ENCODE measurements around the gene PTOV1. TPM values are rescaled to one million over a fixed set of nuclear protein-coding genes. Genes with fewer than 3 reads are reported as not detected.
A peak's percentile ranks its signal among the peaks of the same experiment; 100 is the strongest.

PTOV1 gene
- total and polyA plus RNA-seq, 2 donors (not counting 1 experiment from before 2014, with no cell fraction given) = 144 to 230 TPM

GRCh38 chr19:49848938-49849337 lies 2.0 kb upstream of the PTOV1 start:
- TF ChIP-seq, protein P1, sequence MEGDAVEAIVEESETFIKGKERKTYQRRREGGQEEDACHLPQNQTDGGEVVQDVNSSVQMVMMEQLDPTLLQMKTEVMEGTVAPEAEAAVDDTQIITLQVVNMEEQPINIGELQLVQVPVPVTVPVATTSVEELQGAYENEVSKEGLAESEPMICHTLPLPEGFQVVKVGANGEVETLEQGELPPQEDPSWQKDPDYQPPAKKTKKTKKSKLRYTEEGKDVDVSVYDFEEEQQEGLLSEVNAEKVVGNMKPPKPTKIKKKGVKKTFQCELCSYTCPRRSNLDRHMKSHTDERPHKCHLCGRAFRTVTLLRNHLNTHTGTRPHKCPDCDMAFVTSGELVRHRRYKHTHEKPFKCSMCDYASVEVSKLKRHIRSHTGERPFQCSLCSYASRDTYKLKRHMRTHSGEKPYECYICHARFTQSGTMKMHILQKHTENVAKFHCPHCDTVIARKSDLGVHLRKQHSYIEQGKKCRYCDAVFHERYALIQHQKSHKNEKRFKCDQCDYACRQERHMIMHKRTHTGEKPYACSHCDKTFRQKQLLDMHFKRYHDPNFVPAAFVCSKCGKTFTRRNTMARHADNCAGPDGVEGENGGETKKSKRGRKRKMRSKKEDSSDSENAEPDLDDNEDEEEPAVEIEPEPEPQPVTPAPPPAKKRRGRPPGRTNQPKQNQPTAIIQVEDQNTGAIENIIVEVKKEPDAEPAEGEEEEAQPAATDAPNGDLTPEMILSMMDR (IDR thresholded peaks at IDR 0.05) = no peak
- TF ChIP-seq EZH2 (IDR thresholded peaks at IDR 0.05; ENCODE audit: borderline replicate concordance, insufficient read depth, low read depth, low read length, poor library complexity, severe bottlenecking) = no peak
- Mint-ChIP-seq H3K4me1 (peaks cover 63% of the 10 kb centered on the region), H3K9me3 (ENCODE audit: insufficient read depth) (no peaks in the 10 kb centered on the region), H3K27ac (peak overlapping the region; percentile 67), H3K27me3 (no peaks in the 10 kb centered on the region), H3K4me3 (peak overlapping the region; percentile 79)
- peaks cover 47 to 64% of the 10 kb centered on the region in 2 donors for H3K4me1 ChIP-seq (ENCODE audit: control insufficient read depth in 2 of 2, insufficient read depth in 2 of 2, low read length in 2 of 2)
- no peak for ATAC-seq (ENCODE audit: low read depth)
- 80% methylated on average over 1 of the region's 3 CpGs for WGBS (ENCODE audit: insufficient coverage)
- H3K27ac ChIP-seq (ENCODE audit: low read length in 2 of 2) = no peak overlapping the region
- no peak overlapping the region for H3K9ac ChIP-seq (ENCODE audit: low read length)
- CTCF ChIA-PET = interaction anchor here (0.8 to 1.3 kb wide), 2 partner anchors 89 to 170 kb away, joined by 3 read pairs; no protein-coding TSS in a partner anchor
- H3K4me2 ChIP-seq (replicated peaks; ENCODE audit: low read depth, low read length, poor library complexity, severe bottlenecking) = no peak overlapping the region
- H3K79me2 ChIP-seq (ENCODE audit: control insufficient read depth, insufficient read depth, low read length) = peaks cover 33% of the 10 kb centered on the region
- no peak overlapping the region for H3K4me3 ChIP-seq (ENCODE audit: control extremely low read depth in 1 of 5, extremely low read depth in 1 of 5, insufficient read depth in 1 of 5, low read depth in 2 of 5, low read length in 4 of 5)
- H3K36me3 ChIP-seq (replicated peaks in 1 of 2; ENCODE audit: control extremely low read depth in 1 of 2, control insufficient read depth in 1 of 2, extremely low read depth in 1 of 2, insufficient read depth in 2 of 2, low read length in 1 of 2) = no peaks in the 10 kb centered on the region
- POLR2A ChIA-PET = interaction anchor here (1.3 to 4.8 kb wide), 2 partner anchors 28 to 36 kb away, joined by 6 to 23 read pairs; partner anchors contain the start of genes AKT1S1, FUZ and TBC1D17
- no peak for DNase-seq
- no peaks in the 10 kb centered on the region for H3K27me3 ChIP-seq (replicated peaks in 1 of 4; ENCODE audit: control extremely low read depth in 1 of 4, control insufficient read depth in 3 of 4, insufficient read depth in 4 of 4, low read length in 3 of 4)
- H2AFZ ChIP-seq (ENCODE audit: insufficient read depth, low read depth, low read length, poor library complexity, severe bottlenecking) = no peak overlapping the region
- H3K9me3 ChIP-seq (ENCODE audit: control extremely low read depth in 1 of 3, control insufficient read depth in 2 of 3, insufficient read depth in 1 of 3, low read length in 2 of 3) = peaks cover 0 to 6% (median 0%) of the 10 kb centered on the region in 3 donors
- intact Hi-C loops (cut with micrococcal nuclease) = no loop called here
- H4K20me1 ChIP-seq (ENCODE audit: control insufficient read depth, insufficient read depth, low read length, poor library complexity, severe bottlenecking) = peaks cover 23% of the 10 kb centered on the region
